Measurements from ENCODE around the gene WDTC1. TPM values are rescaled to one million over a fixed set of nuclear protein-coding genes. Genes with fewer than 3 reads are reported as not detected.

WDTC1 gene
- polyA plus RNA-seq, 1 donor (not counting 4 experiments of a cell fraction or from before 2014, with no cell fraction given) = 5.1 TPM

- no peaks in the 10 kb centered on the region for H4K20me1 ChIP-seq (ENCODE audit: control insufficient read depth, extremely low read depth, insufficient read depth, low read length)
- H3K4me1 ChIP-seq (ENCODE audit: control insufficient read depth, extremely low read depth, insufficient read depth, low read length) = no peaks in the 10 kb centered on the region
- H3K9me3 ChIP-seq (ENCODE audit: control insufficient read depth, low read depth, low read length) = no peaks in the 10 kb centered on the region
- no peak overlapping the region for H3K4me2 ChIP-seq (ENCODE audit: control insufficient read depth, extremely low read depth, insufficient read depth, low read depth, low read length)
- no peaks in the 10 kb centered on the region for H3K36me3 ChIP-seq (ENCODE audit: control insufficient read depth in 2 of 2, extremely low read depth in 1 of 2, insufficient read depth in 2 of 2, low read length in 2 of 2)
- DNase-seq (ENCODE audit: low read depth, low spot score) (no peak), FAIRE-seq (no peak)
- no peaks in the 10 kb centered on the region for H3K79me2 ChIP-seq (ENCODE audit: control insufficient read depth, insufficient read depth, low read length)
- H3K9ac ChIP-seq (ENCODE audit: control insufficient read depth, extremely low read depth, insufficient read depth, low read length) = no peak overlapping the region
- dilution Hi-C loops (cut with MboI; ENCODE audit: extremely low pct_ligation_motif_present, low sequenced_read_pairs) = no loop called here
- TF ChIP-seq, protein P1, sequence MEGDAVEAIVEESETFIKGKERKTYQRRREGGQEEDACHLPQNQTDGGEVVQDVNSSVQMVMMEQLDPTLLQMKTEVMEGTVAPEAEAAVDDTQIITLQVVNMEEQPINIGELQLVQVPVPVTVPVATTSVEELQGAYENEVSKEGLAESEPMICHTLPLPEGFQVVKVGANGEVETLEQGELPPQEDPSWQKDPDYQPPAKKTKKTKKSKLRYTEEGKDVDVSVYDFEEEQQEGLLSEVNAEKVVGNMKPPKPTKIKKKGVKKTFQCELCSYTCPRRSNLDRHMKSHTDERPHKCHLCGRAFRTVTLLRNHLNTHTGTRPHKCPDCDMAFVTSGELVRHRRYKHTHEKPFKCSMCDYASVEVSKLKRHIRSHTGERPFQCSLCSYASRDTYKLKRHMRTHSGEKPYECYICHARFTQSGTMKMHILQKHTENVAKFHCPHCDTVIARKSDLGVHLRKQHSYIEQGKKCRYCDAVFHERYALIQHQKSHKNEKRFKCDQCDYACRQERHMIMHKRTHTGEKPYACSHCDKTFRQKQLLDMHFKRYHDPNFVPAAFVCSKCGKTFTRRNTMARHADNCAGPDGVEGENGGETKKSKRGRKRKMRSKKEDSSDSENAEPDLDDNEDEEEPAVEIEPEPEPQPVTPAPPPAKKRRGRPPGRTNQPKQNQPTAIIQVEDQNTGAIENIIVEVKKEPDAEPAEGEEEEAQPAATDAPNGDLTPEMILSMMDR (optimal IDR thresholded peaks at IDR 0.05 in 1 of 3, IDR thresholded peaks at IDR 0.05 in 1 of 3, conservative IDR thresholded peaks at IDR 0.05 in 1 of 3; ENCODE audit: extremely low read depth in 1 of 3, insufficient read depth in 2 of 3, low read length in 3 of 3) = no peak
- TF ChIP-seq EZH2 (IDR thresholded peaks at IDR 0.05; ENCODE audit: low read length) = no peak
- no peaks in the 10 kb centered on the region for H3K27me3 ChIP-seq (ENCODE audit: control insufficient read depth, extremely low read depth, insufficient read depth, low read length)
- H3K27ac ChIP-seq (ENCODE audit: control insufficient read depth, insufficient read depth, low read length) = no peak overlapping the region
- H3K4me3 ChIP-seq (ENCODE audit: control insufficient read depth in 2 of 3, extremely low read depth in 1 of 3, insufficient read depth in 2 of 3, low read depth in 1 of 3, low read length in 3 of 3) = no peak overlapping the region
- H3K9me1 ChIP-seq (ENCODE audit: control insufficient read depth, extremely low read depth, insufficient read depth, low read length) = no peaks in the 10 kb centered on the region
- H2AFZ ChIP-seq (ENCODE audit: control insufficient read depth, low read length) = no peak overlapping the region
Measured at GRCh38 chr1:27314737-27315136, 80.3 kb downstream of the WDTC1 start.

DNA sequence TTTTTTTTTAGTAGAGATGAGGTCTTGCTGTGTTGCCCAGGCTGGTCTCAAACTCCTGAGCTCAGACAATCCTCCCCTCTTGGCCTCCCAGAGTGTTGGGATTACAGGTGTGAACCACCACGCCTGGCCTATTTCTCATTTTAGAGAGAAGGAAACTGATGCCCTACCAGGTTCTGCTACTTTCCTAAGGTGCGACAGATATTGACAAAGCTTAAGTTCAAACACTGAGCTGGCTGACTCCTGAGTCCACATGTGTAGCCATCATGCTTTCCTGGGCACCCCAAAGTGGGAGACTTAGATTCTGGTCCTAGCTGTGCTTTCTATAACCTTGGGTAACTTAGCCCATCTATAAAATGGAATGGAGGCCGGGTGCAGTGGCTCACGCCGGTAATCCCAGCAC lies 82.4 kb downstream of the WDTC1 start:
- no peak overlapping the region for H2AFZ ChIP-seq (ENCODE audit: control insufficient read depth, low read length)
- DNase-seq (ENCODE audit: low read depth, low spot score) = no peak
- FAIRE-seq = no peak

More for the DNA sequence above, 82.4 kb downstream of the WDTC1 start:
- no peaks in the 10 kb centered on the region for H3K36me3 ChIP-seq (ENCODE audit: control insufficient read depth in 2 of 2, extremely low read depth in 1 of 2, insufficient read depth in 2 of 2, low read length in 2 of 2)
- H3K27me3 ChIP-seq (ENCODE audit: control insufficient read depth, extremely low read depth, insufficient read depth, low read length) = no peaks in the 10 kb centered on the region
- H3K4me1 ChIP-seq (ENCODE audit: control insufficient read depth, extremely low read depth, insufficient read depth, low read length) = peaks cover 3% of the 10 kb centered on the region
- no peaks in the 10 kb centered on the region for H4K20me1 ChIP-seq (ENCODE audit: control insufficient read depth, extremely low read depth, insufficient read depth, low read length)
- TF ChIP-seq, protein P1 (optimal IDR thresholded peaks at IDR 0.05 in 1 of 3, IDR thresholded peaks at IDR 0.05 in 1 of 3, conservative IDR thresholded peaks at IDR 0.05 in 1 of 3; ENCODE audit: extremely low read depth in 1 of 3, insufficient read depth in 2 of 3, low read length in 3 of 3) = no peak
- no peak for TF ChIP-seq EZH2 (IDR thresholded peaks at IDR 0.05; ENCODE audit: low read length)
- H3K9me1 ChIP-seq (ENCODE audit: control insufficient read depth, extremely low read depth, insufficient read depth, low read length) = no peaks in the 10 kb centered on the region
- dilution Hi-C loops (cut with MboI; ENCODE audit: extremely low pct_ligation_motif_present, low sequenced_read_pairs) = no loop called here
- H3K4me3 ChIP-seq (ENCODE audit: control insufficient read depth in 2 of 3, extremely low read depth in 1 of 3, insufficient read depth in 2 of 3, low read depth in 1 of 3, low read length in 3 of 3) = no peak overlapping the region
- H3K79me2 ChIP-seq (ENCODE audit: control insufficient read depth, insufficient read depth, low read length) = no peaks in the 10 kb centered on the region
- H3K27ac ChIP-seq (ENCODE audit: control insufficient read depth, insufficient read depth, low read length) = no peak overlapping the region
- no peak overlapping the region for H3K4me2 ChIP-seq (ENCODE audit: control insufficient read depth, extremely low read depth, insufficient read depth, low read depth, low read length)
- no peaks in the 10 kb centered on the region for H3K9me3 ChIP-seq (ENCODE audit: control insufficient read depth, low read depth, low read length)
- no peak overlapping the region for H3K9ac ChIP-seq (ENCODE audit: control insufficient read depth, extremely low read depth, insufficient read depth, low read length)
